BLaER1 (cell line): ENCODE measurements around the gene CEACAM8.
"Not testable (repeated sequence)": the region's sequence is repeated elsewhere in the genome, so short reads cannot be mapped to it uniquely, and the experiment has no call there.

Source experiments
- H3K27ac ChIP-seq: shearing (Covaris generic); formaldehyde crosslinking; 2 replicates; pipeline ENCODE4 v1.8.1; 2022
- H3K27me3 ChIP-seq: shearing (Covaris generic); formaldehyde crosslinking; 2 replicates; pipeline ENCODE4 v1.8.1; 2022
- H3K36me3 ChIP-seq: shearing (Covaris generic); formaldehyde crosslinking; 2 replicates; pipeline ENCODE4 v1.8.1; 2022
- H3K4me1 ChIP-seq: shearing (Covaris generic); formaldehyde crosslinking; 2 replicates; pipeline ENCODE4 v1.8.1; 2022
- H3K4me2 ChIP-seq: shearing (Covaris generic); formaldehyde crosslinking; 2 replicates; pipeline ENCODE4 v1.8.1; 2022
- H3K4me3 ChIP-seq: shearing (Covaris generic); formaldehyde crosslinking; 2 replicates; pipeline ENCODE4 v1.8.1; 2022
- H3K9ac ChIP-seq: shearing (Covaris generic); formaldehyde crosslinking; 2 replicates; pipeline ENCODE4 v1.8.1; 2022
- H3K9me3 ChIP-seq: shearing (Covaris generic); formaldehyde crosslinking; 2 replicates; pipeline ENCODE4 v1.8.1; 2022
- H4K20me1 ChIP-seq: shearing (Covaris generic); formaldehyde crosslinking; 2 replicates; pipeline ENCODE4 v1.8.1; 2022
- Cebpa-rat ChIP-seq: shearing (Covaris generic); IDR thresholded peaks from 2 replicates; pipeline ENCODE4 v1.8.1; 2022

CEACAM8 gene

GRCh38 chr19:42613666-42614065, 18.9 kb upstream of the CEACAM8 start:
- Histone ChIP-seq H3K9me3 (no peaks in the 10 kb centered on the region; the same call in 1 of the 2 replicates), H3K4me1 (no peaks in the 10 kb centered on the region), H3K36me3 (no peaks in the 10 kb centered on the region), H3K4me3 (no peak overlapping the region), H3K27ac (no peak overlapping the region), H4K20me1 (no peaks in the 10 kb centered on the region), H3K9ac (no peak overlapping the region), H3K4me2 (no peak overlapping the region), H3K27me3 (no peaks in the 10 kb centered on the region)
- no peak for TF ChIP-seq Cebpa-rat

- H3K9ac ChIP-seq, H3K9me3 ChIP-seq, H3K4me3 ChIP-seq, H3K27me3 ChIP-seq, H4K20me1 ChIP-seq, H3K4me1 ChIP-seq, H3K27ac ChIP-seq, H3K36me3 ChIP-seq, H3K4me2 ChIP-seq: not testable (repeated sequence)
Observed at GRCh38 chr19:42610401-42610915, 15.7 kb upstream of the CEACAM8 start.

- Histone ChIP-seq H3K27ac (no peak overlapping the region), H3K36me3 (no peaks in the 10 kb centered on the region), H3K4me3 (no peak overlapping the region), H3K4me1 (no peaks in the 10 kb centered on the region), H3K27me3 (no peaks in the 10 kb centered on the region), H4K20me1 (0 out of 2 replicates have a peak, but pooled peaks cover 6% of the 10 kb centered on the region), H3K9me3 (no peaks in the 10 kb centered on the region; the same call in 1 of the 2 replicates), H3K4me2 (no peak overlapping the region), H3K9ac (no peak overlapping the region)
- TF ChIP-seq Cebpa-rat, result no peak
Observed at GRCh38 chr19:42606660-42607351, 12.1 kb upstream of the CEACAM8 start.

GRCh38 chr19:42601811-42602443, 7.2 kb upstream of the CEACAM8 start:
- Histone ChIP-seq H3K4me1 (no peaks in the 10 kb centered on the region), H4K20me1 (peaks cover 18% of the 10 kb centered on the region), H3K4me3 (no peak overlapping the region), H3K4me2 (no peak overlapping the region), H3K36me3 (no peaks in the 10 kb centered on the region), H3K9ac (no peak overlapping the region), H3K9me3 (peaks cover 3% of the 10 kb centered on the region; the same call in 1 of the 2 replicates), H3K27me3 (no peaks in the 10 kb centered on the region), H3K27ac (no peak overlapping the region)
- TF ChIP-seq Cebpa-rat, result no peak

DNA sequence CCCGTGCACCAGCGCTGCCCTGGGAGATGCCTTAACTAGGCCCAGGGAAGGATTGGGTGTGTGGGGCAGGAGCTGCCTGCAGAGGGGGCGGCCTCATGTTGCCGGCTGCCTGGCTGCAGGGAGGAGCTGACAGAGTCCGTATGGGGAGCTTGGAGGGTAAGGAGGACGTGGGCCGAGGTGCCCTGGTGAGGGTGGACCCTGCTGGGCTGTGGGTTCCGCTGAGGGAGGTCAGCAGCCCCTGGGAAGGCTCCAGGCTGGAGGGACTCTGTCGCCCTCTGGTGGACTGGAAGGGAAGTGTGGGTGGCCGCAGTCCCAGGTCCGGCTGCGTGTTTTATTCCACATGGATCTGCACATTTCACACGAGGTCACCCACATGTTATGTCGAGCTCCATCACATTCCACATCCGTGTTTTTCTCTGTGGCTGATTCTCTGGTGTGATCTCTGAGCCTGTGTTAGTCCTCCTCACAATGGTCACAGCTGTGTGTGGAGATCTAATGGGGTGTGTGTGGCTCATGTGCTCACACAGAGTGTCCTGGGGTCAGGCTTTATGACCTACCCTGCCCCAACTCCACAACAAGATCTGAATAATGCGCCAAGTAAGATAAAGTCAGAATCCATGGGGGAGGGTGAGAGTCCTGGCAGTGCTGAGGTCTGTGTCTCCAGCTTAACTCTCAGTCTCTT, 1.8 kb upstream of the CEACAM8 start:
- Histone ChIP-seq H3K4me2 (no peak overlapping the region), H3K36me3 (no peaks in the 10 kb centered on the region), H3K27ac (no peak overlapping the region), H3K9ac (no peak overlapping the region), H3K9me3 (peaks cover 3% of the 10 kb centered on the region; the same call in 1 of the 2 replicates), H4K20me1 (peaks cover 21% of the 10 kb centered on the region), H3K27me3 (no peaks in the 10 kb centered on the region), H3K4me1 (peaks cover 5% of the 10 kb centered on the region; the same call in 1 of the 2 replicates), H3K4me3 (no peak overlapping the region)
- no peak for TF ChIP-seq Cebpa-rat

GRCh38 chr19:42595550-42596172, 937 bp upstream of the CEACAM8 start:
- H3K4me1 ChIP-seq, result peaks cover 6% of the 10 kb centered on the region; the same call in 1 of the 2 replicates
- H3K9me3 ChIP-seq, result peaks cover 3% of the 10 kb centered on the region; the same call in 1 of the 2 replicates
- no peaks in the 10 kb centered on the region for H3K36me3 ChIP-seq
- no peak overlapping the region for H3K27ac ChIP-seq
- no peak for TF ChIP-seq Cebpa-rat
- H4K20me1 ChIP-seq, result peaks cover 12% of the 10 kb centered on the region
- no peak overlapping the region for H3K9ac ChIP-seq
- no peak overlapping the region for H3K4me3 ChIP-seq
- no peaks in the 10 kb centered on the region for H3K27me3 ChIP-seq
- H3K4me2 ChIP-seq, result no peak overlapping the region

DNA sequence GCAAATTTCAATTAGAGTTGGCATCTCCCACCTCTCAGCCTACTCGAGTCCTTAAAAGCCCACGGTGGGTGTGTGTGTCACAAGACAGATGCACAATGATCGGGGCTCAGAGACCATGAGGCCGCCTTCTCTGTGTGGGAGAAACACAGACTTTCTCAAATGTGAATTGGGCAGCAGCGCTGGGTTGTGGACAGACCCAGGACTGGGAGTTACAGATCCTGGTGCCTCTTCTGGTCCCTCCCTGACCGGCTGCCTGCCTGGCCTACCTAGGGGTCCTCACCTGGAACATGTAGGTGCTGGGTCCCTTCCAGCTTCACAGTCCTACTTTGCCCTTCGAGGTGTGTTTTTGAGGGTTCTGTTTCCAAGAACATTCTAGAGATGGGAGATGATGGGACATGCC, 4.9 kb downstream of the CEACAM8 start:
- no peak for TF ChIP-seq Cebpa-rat
- no peaks in the 10 kb centered on the region for H3K36me3 ChIP-seq
- no peaks in the 10 kb centered on the region for H3K9me3 ChIP-seq
- no peak overlapping the region for H3K9ac ChIP-seq
- no peaks in the 10 kb centered on the region for H4K20me1 ChIP-seq
- H3K4me3 ChIP-seq, result no peak overlapping the region
- H3K4me2 ChIP-seq, result no peak overlapping the region
- H3K4me1 ChIP-seq, result peaks cover 6% of the 10 kb centered on the region; the same call in 1 of the 2 replicates
- no peaks in the 10 kb centered on the region for H3K27me3 ChIP-seq
- H3K27ac ChIP-seq, result no peak overlapping the region

DNA sequence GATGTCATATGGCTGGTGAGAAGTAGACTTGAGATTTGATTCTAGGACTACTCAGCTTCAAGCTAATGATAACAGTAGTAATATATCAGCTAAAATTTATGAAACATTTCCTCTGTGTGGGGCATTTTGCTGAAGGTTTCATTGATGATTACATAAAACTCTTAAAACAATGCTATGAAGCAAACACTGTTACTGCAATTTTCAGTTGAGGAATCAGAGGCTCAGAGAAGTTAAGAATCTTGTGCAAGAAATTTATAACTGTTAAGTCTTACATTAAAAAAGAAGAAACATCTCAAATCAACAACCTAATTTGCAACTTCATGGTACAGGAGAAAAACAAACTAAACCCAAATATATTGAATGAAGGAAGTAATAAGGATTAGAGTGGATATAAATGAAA, 10.3 kb downstream of the CEACAM8 start:
- H3K4me3 ChIP-seq, result no peak overlapping the region
- H3K27ac ChIP-seq, result no peak overlapping the region
- TF ChIP-seq Cebpa-rat, result no peak
- no peaks in the 10 kb centered on the region for H3K36me3 ChIP-seq
- H4K20me1 ChIP-seq, result no peaks in the 10 kb centered on the region
- H3K27me3 ChIP-seq, result no peaks in the 10 kb centered on the region
- H3K9me3 ChIP-seq, result no peaks in the 10 kb centered on the region
- H3K4me2 ChIP-seq, result no peak overlapping the region
- no peak overlapping the region for H3K9ac ChIP-seq
- H3K4me1 ChIP-seq, result no peaks in the 10 kb centered on the region

GRCh38 chr19:42577016-42577415, 17.7 kb downstream of the CEACAM8 start:
- no peak for TF ChIP-seq Cebpa-rat
- no peaks in the 10 kb centered on the region for H3K36me3 ChIP-seq
- no peaks in the 10 kb centered on the region for H3K9me3 ChIP-seq
- no peak overlapping the region for H3K9ac ChIP-seq
- peaks cover 17% of the 10 kb centered on the region for H3K4me1 ChIP-seq
- H3K4me2 ChIP-seq, result peak overlapping the region; percentile 57
- H4K20me1 ChIP-seq, result no peaks in the 10 kb centered on the region
- no peaks in the 10 kb centered on the region for H3K27me3 ChIP-seq
- no peak overlapping the region for H3K27ac ChIP-seq
- no peak overlapping the region for H3K4me3 ChIP-seq
